Stimulated activated CD4-positive, alpha-beta T cell treated with anti-CD3 and anti-CD28 coated beads, TNF-alpha, amount 100 ng/mL, for 24 hours (primary cell): ENCODE measurements around the gene NUDT4.
"Not testable (repeated sequence)": the region's sequence is repeated elsewhere in the genome, so short reads cannot be mapped to it uniquely, and the experiment has no call there.

ENCODE experiments used
- DNase-seq, 3 experiments: peaks; one replicate each; pipeline ENCODE4 v3.0.0-alpha.2; 2020; ENCODE audit warnings: low read depth in 3 of 3

Gene NUDT4

DNA sequence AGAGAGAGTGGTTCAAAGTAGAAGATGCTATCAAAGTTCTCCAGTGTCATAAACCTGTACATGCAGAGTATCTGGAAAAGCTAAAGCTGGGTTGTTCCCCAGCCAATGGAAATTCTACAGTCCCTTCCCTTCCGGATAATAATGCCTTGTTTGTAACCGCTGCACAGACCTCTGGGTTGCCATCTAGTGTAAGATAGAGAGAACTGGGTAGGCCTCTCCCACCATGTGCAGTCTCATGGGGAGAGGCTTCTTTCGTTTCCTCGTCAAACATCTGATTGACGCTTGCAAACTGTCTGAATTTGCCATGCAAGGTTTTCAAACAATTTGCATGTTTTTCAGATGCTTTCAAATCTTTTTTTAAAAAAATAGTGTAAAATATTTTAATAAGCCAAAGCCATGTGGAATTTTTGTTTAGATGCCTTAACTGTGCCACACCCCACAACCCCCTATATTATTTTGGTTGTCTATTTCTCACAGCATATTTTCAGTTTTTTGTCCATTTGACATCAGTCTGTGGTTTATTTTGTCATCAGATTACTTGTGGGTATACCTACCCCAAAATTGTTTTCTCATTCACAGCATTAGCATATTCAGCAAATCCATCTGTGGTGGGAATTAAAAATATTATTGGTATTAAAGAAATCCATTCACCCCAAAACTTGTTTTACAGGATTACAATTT, 21.6 kb downstream of the NUDT4 start:
- DNase-seq, result not testable (repeated sequence)

DNA sequence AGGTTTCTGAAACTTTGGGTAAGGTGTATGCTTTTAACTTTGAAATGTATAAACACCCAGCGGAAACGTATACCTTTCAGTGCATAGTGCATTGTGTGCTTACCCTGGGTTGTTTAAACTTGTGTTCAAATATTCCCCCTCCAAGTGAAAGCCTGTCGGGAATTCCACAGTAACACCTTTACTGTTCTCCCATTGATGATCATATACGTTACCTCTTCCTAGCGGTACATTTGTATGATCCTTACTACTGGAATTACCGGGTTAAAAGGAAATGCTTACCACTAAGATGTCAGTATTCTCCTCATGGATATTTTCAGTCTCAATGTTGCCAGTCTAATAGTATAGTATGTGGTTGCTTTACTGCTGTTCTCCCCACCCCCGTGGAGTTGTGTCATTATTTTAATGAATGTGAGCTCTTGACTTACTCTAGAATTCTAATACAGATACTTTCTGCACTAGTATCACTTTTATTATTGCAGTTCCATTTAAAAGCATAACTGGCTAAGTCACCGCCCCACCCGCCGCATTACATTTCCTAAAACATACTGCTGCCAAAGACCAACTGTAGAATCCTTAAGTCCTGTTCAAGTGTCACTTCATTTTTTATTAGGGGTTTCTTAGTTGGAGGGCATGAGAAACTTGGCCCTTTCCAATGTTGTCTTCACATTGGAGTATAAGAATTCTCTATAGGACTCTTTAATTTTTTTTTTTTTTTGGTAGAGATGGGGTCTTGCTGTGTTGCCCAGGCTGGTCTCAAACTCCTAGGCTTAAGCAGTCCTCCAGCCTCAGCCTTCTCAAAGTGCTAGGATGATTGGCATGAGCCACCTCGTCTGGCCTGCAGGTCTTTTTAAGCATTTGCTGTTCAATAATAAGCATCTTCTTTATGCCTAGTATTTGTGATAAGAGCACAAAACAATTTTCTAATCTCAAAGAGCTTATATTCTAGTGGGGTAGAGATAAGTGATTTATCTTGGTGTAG, 24.9 kb downstream of the NUDT4 start:
- peak in 1 of 3 experiments; percentile 29 for DNase-seq

DNA sequence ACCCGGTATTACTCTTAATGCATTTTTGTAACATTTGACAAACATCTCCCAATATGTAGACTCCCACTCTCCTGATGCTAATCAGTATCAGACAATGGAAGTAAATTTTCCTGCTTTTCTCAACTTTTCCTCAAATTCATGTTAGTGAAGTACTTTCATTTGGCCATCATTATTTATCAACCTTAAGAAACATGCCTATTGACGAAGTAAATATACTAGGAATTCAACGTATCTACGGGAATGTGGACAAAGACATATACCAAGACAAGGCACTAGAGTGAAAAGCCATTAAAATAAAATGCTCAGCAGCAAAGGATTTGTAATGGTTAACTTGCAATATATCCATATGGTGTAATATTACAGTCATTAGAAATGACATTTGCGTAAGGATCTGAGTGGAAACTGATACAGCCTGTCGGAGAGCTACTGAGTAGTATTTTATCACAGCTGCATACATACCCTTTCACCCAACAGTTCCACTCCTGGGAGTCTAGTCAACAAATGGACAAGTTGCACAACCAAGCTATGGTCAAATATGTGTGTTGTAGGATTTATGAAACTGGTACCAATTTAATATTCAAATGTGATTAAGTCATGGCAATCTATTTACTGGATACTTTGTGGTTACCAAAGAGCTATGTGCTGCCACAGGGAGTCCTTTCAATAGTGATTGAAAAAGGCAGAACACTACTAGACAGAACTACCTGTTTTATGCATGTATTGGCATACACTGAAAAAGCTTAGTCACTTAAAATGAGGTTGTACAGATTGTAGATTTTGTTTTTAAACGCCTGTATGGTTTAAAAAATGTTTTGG, 26.5 kb downstream of the NUDT4 start:
- no peak for DNase-seq

DNA sequence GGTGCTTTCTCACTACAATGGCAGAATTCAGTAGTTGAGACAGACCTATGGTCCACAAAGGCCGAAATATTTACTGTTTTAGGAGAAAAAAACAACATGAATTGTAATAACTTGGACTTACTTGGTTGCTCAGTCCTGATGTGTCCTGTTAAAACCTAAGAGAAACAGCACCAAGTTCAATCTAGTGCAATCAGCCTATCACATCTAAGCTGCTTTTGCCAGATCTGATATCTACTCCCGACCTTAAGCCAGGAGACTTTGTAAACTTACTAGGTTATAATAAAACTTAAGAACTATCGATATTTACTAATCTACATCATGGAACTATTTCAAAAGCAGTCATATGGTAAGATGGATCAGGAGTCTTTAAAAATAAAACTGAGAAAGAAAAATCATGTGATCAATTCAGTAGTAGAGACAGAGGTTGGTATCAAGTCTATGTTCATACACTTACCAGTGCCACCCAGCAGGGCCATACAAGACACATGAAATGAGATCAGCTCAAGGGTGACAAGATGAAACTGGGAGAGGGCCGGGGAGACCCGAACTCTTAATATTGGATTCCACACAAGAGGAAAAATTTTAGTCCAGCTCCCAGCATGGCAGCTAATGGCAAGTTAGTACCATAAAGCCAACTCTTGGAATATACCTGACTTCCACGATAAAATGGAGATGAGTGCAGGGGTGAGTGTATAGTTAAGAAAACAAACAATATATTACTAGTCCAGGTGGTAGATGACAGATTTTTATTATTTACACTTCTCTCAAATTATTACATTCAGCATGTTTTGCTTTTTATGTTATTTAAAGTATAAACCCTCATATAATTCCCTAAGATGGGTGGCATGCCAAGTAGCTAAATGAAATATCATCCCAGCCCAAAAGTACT, 27.5 kb downstream of the NUDT4 start:
- DNase-seq, result no peak

GRCh38 chr12:93407054-93407962, 29.6 kb downstream of the NUDT4 start:
- DNase-seq, result no peak

- DNase-seq, result no peak
These were observed 30.2 kb downstream of the NUDT4 start for GRCh38 chr12:93407963-93408283.

GRCh38 chr12:93408813-93409212, 31.1 kb downstream of the NUDT4 start:
- no peak for DNase-seq

GRCh38 chr12:93409343-93410187, 31.8 kb downstream of the NUDT4 start:
- DNase-seq, result not testable (repeated sequence)

GRCh38 chr12:93411060-93411459, 33.3 kb downstream of the NUDT4 start:
- not testable (repeated sequence) for DNase-seq

DNA sequence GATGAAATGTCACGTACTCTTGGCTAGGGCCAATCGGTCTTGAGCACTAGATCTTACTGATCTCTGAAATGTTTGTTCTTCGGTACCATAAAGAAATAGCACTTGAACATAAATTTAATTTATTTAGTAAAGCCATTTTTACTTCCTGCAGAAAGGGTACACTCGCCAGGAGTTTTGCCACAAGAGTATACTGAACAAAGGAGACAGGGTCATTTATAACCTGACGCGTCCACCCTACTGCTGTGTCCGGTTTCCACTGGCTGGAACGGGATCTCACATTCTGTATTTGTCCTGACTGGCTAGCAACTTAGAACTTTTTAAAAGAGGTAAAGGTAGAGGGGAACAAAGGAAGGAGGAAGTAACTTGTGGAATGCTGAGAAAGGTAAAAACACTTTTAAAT, 34.7 kb downstream of the NUDT4 start:
- not testable (repeated sequence) for DNase-seq

DNA sequence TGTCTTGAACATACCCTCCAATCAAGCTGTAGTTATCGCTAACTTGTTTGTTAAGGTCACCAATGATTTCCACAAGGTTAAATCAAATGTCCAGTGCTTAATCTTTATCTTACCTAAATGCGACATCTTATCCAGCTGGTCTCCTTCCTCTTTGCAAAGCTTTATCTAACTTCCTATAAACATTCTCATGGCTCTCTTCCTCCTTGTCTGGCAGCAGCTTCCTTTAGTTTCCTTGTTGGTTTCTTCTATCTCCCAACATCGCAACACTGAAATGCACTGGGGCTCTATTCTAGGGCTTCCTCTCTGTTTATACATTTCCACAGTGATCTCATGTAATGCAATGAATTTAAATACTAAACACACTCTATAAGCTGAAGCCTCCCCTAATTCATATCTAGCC, 35.3 kb downstream of the NUDT4 start:
- DNase-seq, result no peak

DNA sequence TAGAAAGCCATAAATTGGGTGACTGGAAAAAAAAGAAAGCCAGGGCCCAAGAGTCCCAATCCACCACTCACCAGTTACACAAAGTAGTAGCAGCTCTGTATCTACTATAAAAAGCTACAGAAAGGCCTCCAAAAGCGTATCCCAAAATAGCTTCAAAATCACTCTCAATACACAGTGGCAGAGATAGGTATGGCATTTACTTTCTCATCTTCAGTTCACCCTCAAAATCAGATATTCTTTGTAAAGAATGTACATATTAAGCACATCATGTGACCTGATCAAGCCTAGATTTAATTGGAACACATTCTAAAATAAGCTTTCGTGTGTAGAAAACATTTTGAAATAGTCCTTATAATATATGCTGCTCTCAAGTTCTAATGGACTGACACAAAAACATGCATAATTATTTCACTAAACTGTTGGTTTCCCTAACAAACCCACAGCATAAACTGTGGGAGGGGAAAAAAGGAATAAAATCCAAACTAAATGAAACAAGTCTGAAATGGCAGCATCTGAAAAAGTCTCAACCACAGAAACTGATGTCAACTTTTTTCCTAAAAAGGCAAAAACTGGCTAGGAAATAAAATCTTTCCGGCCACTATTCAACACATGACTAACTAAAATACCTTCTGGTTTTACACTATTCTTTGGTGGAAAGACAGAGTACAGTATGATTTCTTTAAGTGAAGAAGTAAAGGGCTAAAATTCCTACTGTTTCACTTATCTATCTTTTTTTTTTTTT, 38.2 kb downstream of the NUDT4 start:
- no peak for DNase-seq

GRCh38 chr12:93417967-93418480, 40.3 kb downstream of the NUDT4 start:
- DNase-seq, result no peak

- DNase-seq, result no peak
These were observed 41.8 kb downstream of the NUDT4 start for GRCh38 chr12:93419388-93420034.

- DNase-seq, result no peak
These were observed 44.3 kb downstream of the NUDT4 start for GRCh38 chr12:93422050-93422449.

DNA sequence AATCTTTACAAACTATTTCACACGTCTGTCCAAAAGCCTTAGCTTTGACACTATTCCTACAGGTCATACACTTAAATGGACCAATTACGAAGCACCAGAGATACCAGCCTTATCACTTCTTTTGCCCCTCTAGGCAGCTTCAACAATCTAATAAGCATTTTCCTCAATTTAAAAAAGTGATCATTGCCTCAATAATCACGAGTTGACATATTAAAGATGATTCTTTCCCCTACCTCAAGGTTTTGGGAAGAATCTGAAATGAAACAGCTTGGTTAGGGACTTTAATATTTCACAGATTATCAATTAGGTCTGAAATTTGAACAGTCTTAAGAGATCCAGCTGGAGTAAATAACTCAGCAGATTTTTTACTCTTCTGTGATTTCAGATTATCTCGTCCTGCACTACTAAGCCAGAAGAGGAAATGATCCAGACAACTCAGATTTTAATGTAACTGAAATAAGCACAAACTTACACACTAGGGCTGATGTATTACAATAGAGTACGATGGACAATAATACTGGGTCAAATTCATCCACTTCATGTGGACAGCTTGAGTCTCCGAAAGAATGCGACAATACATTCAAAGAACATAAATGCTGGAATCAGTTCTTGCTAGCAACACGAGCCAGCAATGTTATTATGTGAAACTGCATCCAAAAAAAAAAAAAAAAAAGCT, 48.1 kb downstream of the NUDT4 start:
- DNase-seq, result no peak

DNA sequence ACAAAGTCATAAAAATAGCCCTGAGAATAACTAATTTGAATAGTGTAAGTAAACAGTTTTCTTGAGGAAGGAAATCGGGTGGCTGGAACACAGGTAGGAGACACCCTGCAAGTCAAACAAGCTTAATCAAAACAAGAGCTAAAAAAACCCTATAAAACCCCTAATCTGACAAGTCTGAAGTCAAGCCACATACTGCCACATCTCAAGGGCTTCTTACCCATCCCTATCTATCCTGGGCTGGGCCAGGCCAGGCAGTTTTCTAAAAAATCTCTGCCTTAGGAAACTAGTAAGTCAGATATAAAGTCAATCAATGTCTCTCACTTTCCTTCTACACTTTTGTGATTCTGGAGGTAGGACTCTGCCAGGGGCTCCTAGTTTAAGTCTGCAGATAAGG, 48.7 kb downstream of the NUDT4 start:
- DNase-seq, result no peak
